ENCODE data around the gene HNRNPUL2. TPM values are rescaled to one million over a fixed set of nuclear protein-coding genes. Genes with fewer than 3 reads are reported as not detected.
A peak's percentile ranks its signal among the peaks of the same experiment; 100 is the strongest.

HNRNPUL2 gene
- total RNA-seq, 1 experiment from 2014 or later, result 43.5 TPM

DNA sequence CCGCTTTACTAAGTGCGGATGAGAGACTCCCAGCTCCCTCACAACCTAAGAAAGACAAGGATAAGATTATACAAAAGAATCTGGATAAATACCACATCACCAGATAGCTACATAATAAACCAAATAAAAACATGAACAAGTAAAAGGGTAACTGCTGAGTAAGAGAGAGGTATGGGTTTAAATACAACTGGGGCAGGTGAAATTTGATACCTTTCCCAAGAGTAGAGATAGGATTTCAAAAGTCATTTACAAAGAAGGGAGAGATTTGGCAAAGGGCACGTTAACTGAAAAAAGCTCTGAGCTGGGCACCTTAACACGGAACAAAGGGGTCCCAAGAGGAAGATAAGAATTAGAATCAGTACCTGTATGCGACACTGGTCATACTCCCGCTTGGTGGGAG, 50.1 kb downstream of the HNRNPUL2 start:
- Histone ChIP-seq H2BK15ac (ENCODE audit: low read depth, low read length) (no peak overlapping the region), H3K18ac (ENCODE audit: insufficient read length, low read depth, low read length) (no peak overlapping the region), H4K5ac (ENCODE audit: insufficient read length, low read depth, low read length) (no peak overlapping the region), H3K9ac (ENCODE audit: extremely low read depth, insufficient read length, low read length) (no peak overlapping the region), H3K4me1 (ENCODE audit: insufficient read depth, low read length) (no peaks in the 10 kb centered on the region), H2BK5ac (ENCODE audit: insufficient read length, low read length) (no peak overlapping the region), H4K91ac (ENCODE audit: insufficient read length, low read depth, low read length) (no peak overlapping the region), H3K79me2 (ENCODE audit: insufficient read depth, low read length) (no peaks in the 10 kb centered on the region), H2BK120ac (ENCODE audit: low read depth, low read length, poor library complexity, severe bottlenecking) (no peak overlapping the region), H3K4ac (ENCODE audit: low read depth, low read length) (no peak overlapping the region), H3K14ac (ENCODE audit: insufficient read depth, low read length) (no peak overlapping the region), H4K8ac (replicated peaks; ENCODE audit: insufficient read length, low read depth, low read length) (no peak overlapping the region), H3K79me1 (ENCODE audit: insufficient read depth, low read depth, low read length, poor library complexity, severe bottlenecking) (no peaks in the 10 kb centered on the region), H3K23ac (ENCODE audit: insufficient read length, low read depth, low read length) (no peak overlapping the region), H3T11ph (ENCODE audit: low read length) (no peak overlapping the region), H3K23me2 (ENCODE audit: insufficient read length, low read depth, low read length, poor library complexity, severe bottlenecking) (peaks cover 8% of the 10 kb centered on the region), H2AK5ac (ENCODE audit: insufficient read length, low read length) (no peak overlapping the region), H3K56ac (ENCODE audit: insufficient read length, low read depth, low read length) (no peak overlapping the region), H3K4me2 (ENCODE audit: insufficient read depth, insufficient read length, low read length) (no peak overlapping the region), H2BK12ac (ENCODE audit: insufficient read length, low read depth, low read length) (no peak overlapping the region), H2BK20ac (ENCODE audit: low read depth, low read length, poor library complexity, severe bottlenecking) (no peak overlapping the region), H3K27ac (ENCODE audit: insufficient read length, low read depth, low read length) (no peak overlapping the region), H3K27me3 (ENCODE audit: insufficient read depth, low read length) (no peaks in the 10 kb centered on the region), H2AFZ (ENCODE audit: low read length) (no peak overlapping the region), H4K20me1 (ENCODE audit: control insufficient read depth, insufficient read depth, insufficient read length) (no peaks in the 10 kb centered on the region), H3K9me3 (ENCODE audit: control insufficient read depth, low read depth, low read length) (no peaks in the 10 kb centered on the region)
- H3K4me3 Mint-ChIP-seq, result peak overlapping the region; percentile 85 to 92
- H3K27me3 Mint-ChIP-seq (ENCODE audit: low read depth), result no peaks in the 10 kb centered on the region
- H3K9me3 Mint-ChIP-seq, result 0 out of 5 replicates have a peak, but pooled peaks cover 0 to 2% of the 10 kb centered on the region in 2 experiments
- peak overlapping the region in 1 of 3 experiments; percentile 73; a peak in 1 of 7 replicates for H3K27ac Mint-ChIP-seq
- H3K36me3 Mint-ChIP-seq (ENCODE audit: insufficient read depth in 1 of 3, low read depth in 3 of 3), result peaks cover 17 to 49% (median 44%) of the 10 kb centered on the region in 3 experiments; a peak in 6 of 7 replicates
- TF ChIP-seq, protein P1, sequence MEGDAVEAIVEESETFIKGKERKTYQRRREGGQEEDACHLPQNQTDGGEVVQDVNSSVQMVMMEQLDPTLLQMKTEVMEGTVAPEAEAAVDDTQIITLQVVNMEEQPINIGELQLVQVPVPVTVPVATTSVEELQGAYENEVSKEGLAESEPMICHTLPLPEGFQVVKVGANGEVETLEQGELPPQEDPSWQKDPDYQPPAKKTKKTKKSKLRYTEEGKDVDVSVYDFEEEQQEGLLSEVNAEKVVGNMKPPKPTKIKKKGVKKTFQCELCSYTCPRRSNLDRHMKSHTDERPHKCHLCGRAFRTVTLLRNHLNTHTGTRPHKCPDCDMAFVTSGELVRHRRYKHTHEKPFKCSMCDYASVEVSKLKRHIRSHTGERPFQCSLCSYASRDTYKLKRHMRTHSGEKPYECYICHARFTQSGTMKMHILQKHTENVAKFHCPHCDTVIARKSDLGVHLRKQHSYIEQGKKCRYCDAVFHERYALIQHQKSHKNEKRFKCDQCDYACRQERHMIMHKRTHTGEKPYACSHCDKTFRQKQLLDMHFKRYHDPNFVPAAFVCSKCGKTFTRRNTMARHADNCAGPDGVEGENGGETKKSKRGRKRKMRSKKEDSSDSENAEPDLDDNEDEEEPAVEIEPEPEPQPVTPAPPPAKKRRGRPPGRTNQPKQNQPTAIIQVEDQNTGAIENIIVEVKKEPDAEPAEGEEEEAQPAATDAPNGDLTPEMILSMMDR (conservative IDR thresholded peaks at IDR 0.05), result no peak
- WGBS (ENCODE audit: extremely low coverage, insufficient read length, low lambda C conversion rate), result no CpG with 5 or more reads among the region's 6 CpGs
- DNase-seq, result no peak
- peaks cover 17 to 29% of the 10 kb centered on the region in 2 experiments for H3K4me1 Mint-ChIP-seq

Data from H9 (cell line).